ENCODE results near the gene GBX1.

The GBX1 gene

GRCh38 chr7:151211155-151211772 is 43.8 kb upstream of the GBX1 start:
- no peak for TF ChIP-seq SIN3A (IDR thresholded peaks at IDR 0.05; ENCODE audit: borderline replicate concordance, insufficient read depth, low read length)
- peak; percentile 8; the same call in 1 of the 2 replicates for TF ChIP-seq POLR2AphosphoS5 (IDR thresholded peaks at IDR 0.05; ENCODE audit: low read depth, low read length)

DNA sequence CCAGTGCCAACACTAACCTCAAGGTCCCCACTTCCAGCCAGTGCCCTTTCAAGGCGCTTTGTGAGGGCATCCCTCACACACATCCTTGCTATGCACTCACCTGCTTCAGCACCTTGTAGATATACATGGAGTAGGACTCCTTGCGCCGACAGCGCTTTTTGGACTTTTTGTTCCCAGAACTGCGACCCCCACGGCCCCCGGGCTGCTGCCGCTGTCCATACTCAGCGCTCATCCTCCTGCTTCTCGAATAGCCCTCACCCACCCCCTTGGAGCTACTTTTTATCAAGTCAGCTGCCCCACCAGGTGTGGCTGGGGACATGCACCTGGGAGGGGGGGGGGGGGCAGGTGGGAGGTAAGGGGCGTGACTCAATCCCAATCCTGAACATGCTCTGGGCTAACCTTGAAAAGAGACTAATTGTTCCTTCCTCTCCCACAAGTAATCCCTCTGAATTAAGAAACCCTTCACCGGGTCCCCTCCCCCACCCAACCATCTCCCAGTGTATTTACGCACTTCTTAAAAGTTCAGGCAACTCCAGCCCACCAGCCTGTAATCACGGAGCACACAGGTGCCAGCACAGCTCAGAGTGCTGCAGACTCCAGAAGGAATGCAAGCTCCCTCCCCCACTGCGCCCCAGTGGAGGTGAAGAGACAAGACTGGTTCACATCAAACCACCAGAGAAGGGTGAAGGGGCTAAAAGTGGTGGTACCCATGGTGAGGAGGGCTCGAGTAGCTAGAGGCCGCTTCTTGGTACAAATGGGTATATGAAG is 42.8 kb upstream of the GBX1 start, which contains the start of gene H2BK1:
TSS of gene H2BK1 (minus strand) at position 402 of the 768 bp plus-strand sequence. CDS start at position 232, 170 bp downstream.
- TF ChIP-seq POLR2AphosphoS5 (IDR thresholded peaks at IDR 0.05; ENCODE audit: low read depth, low read length) (no peak), TAF1 (IDR thresholded peaks at IDR 0.05; ENCODE audit: borderline replicate concordance, insufficient read depth, low read length) (no peak), SIN3A (IDR thresholded peaks at IDR 0.05; ENCODE audit: borderline replicate concordance, insufficient read depth, low read length) (no peak), REST (IDR thresholded peaks at IDR 0.05; ENCODE audit: insufficient read depth in 1 of 2, low read depth in 2 of 2, low read length in 2 of 2) (no peak), FOXP2 (optimal IDR thresholded peaks at IDR 0.05; ENCODE audit: borderline replicate concordance, extremely low read depth, extremely low read length, insufficient read depth) (no peak)

- TF ChIP-seq POLR2AphosphoS5 (IDR thresholded peaks at IDR 0.05; ENCODE audit: low read depth, low read length) (no peak), FOXP2 (optimal IDR thresholded peaks at IDR 0.05; ENCODE audit: borderline replicate concordance, extremely low read depth, extremely low read length, insufficient read depth) (no peak), SIN3A (IDR thresholded peaks at IDR 0.05; ENCODE audit: borderline replicate concordance, insufficient read depth, low read length) (no peak), TAF1 (IDR thresholded peaks at IDR 0.05; ENCODE audit: borderline replicate concordance, insufficient read depth, low read length) (no peak), REST (IDR thresholded peaks at IDR 0.05; ENCODE audit: insufficient read depth in 1 of 2, low read depth in 2 of 2, low read length in 2 of 2) (no peak)
These were observed 42.1 kb upstream of the GBX1 start for GRCh38 chr7:151209588-151209987.

- TF ChIP-seq REST (IDR thresholded peaks at IDR 0.05; ENCODE audit: insufficient read depth in 1 of 2, low read depth in 2 of 2, low read length in 2 of 2) (no peak), SIN3A (IDR thresholded peaks at IDR 0.05; ENCODE audit: borderline replicate concordance, insufficient read depth, low read length) (no peak), TAF1 (IDR thresholded peaks at IDR 0.05; ENCODE audit: borderline replicate concordance, insufficient read depth, low read length) (no peak), POLR2AphosphoS5 (IDR thresholded peaks at IDR 0.05; ENCODE audit: low read depth, low read length) (no peak), FOXP2 (optimal IDR thresholded peaks at IDR 0.05; ENCODE audit: borderline replicate concordance, extremely low read depth, extremely low read length, insufficient read depth) (no peak)
These were observed 40.9 kb upstream of the GBX1 start for GRCh38 chr7:151208253-151208862.

DNA sequence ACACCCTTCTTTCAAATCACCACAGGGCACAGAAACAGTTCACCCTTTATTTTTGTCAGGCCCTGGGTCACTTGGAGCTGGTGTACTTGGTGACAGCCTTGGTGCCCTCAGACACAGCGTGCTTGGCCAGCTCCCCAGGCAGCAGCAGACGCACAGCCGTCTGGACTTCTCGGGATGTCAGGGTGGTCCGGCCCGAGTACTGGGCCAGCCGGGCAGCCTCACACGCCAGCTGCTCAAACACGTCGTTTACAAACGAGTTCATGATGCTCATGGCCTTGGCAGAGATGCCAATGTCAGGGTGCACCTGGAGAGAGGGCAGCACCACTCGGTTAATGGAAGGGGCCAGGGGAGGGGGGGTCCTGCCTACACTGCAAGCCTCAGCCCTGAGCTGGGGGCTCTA is 40.3 kb upstream of the GBX1 start:
- no peak for TF ChIP-seq FOXP2 (optimal IDR thresholded peaks at IDR 0.05; ENCODE audit: borderline replicate concordance, extremely low read depth, extremely low read length, insufficient read depth)
- no peak for TF ChIP-seq TAF1 (IDR thresholded peaks at IDR 0.05; ENCODE audit: borderline replicate concordance, insufficient read depth, low read length)
- no peak for TF ChIP-seq POLR2AphosphoS5 (IDR thresholded peaks at IDR 0.05; ENCODE audit: low read depth, low read length)
- TF ChIP-seq SIN3A (IDR thresholded peaks at IDR 0.05; ENCODE audit: borderline replicate concordance, insufficient read depth, low read length) = no peak
- no peak for TF ChIP-seq REST (IDR thresholded peaks at IDR 0.05; ENCODE audit: insufficient read depth in 1 of 2, low read depth in 2 of 2, low read length in 2 of 2)

Data from PFSK-1 (cell line).